ENCODE measurements around the gene KCNMA1.
A peak's percentile ranks its signal among the peaks of the same experiment; 100 is the strongest.

KCNMA1 gene

DNA sequence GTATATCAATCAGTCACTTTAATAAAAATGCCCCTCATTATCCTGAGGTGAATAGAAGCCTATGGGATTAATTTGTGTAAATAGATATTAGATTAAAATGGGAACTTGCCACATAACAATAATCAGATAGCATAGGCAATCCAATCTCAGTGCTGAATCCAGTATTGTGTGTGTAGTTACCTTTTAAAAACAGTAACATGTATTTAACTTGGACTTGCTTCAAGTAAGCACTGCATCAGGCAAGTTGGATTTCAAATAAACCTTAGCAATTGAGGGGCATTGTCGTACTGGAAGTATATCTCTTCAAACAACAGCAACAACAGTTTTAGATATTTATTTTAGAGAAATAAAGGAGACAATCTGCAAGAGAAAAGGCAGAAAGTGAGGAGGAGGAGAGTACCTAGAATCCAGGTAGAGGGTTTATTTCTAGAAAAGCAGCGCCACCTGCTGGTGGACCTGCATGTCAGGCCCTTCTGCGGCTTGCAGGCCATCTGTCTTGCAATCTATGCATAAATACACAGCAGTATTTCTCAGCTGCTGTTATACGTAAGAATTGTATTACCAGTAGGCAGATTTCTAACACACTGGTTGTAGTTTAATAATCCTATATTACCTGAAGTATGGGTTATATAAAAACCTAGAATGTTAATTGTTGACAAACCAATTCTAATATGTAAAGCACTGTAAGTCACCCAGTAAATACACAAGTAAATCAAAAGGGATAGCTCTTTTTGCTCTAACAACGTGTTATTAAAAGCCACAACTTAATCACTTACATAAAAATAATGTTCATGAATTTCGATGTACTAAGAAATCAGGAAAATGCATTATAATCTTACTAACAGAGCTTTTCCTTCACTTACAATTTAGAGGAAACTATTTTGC lies 652.8 kb downstream of the KCNMA1 start:
- DNase-seq (ENCODE audit: low read depth in 3 of 3) = peak; percentile 17 to 31 (median 21)

DNA sequence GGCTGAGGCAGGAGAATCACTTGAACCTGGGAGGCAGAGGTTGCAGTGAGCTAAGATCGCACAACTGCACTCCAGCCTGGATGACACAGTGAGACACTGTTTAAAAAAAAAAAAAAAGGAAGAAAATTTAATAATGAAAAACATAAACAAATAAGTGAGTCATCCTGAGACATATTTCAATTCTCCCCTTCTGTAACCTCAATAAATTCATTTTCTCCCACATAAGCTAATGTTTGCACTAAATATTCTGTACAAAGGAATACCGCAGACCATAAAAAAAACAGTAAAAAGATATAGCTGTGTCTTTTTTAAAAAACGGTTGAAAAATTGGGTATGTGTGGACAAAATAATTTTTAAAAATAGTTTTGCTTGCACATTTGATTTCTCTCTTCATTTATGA lies 654.0 kb downstream of the KCNMA1 start:
- DNase-seq (ENCODE audit: low read depth in 3 of 3) = no peak

DNA sequence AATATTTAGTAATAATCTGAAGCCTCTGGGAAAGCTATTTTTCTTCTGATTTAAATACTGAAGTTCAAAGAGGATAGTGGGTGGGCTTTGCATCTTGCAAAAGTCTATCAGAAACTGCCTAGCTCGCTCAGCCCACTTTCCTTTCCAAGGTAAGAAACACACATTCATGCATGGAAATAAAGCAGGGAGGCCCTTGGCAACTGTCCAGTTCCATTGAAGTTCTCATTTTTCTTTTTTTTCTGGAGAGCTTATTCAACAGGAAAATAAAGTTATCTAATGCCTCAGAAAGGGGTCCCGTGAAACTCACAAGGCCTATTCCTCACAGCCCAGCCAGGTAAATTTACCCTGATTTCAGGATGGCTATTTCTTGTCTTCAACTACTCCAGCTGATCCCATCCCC lies 654.9 kb downstream of the KCNMA1 start:
- DNase-seq (ENCODE audit: low read depth in 3 of 3) = no peak

DNA sequence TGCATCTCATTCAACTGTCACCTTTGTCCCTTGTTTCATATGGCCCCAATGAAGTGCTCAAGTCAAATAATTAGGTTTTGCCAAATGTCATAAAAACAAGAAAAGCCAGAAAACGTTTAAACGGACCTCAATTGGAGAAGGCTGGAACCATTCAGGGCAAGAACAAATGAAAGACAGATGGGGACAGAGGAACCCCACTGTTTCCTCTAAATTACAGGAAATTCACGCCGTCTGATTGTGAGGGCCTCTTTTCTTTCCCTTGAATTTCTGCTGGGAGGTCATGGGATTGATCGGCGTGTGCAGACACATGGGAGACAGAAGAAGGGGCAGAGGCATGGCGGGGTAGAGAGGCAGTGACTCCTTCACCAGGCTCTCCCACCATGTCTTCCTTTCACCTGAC lies 656.4 kb downstream of the KCNMA1 start:
- DNase-seq (ENCODE audit: low read depth in 3 of 3) = no peak

DNA sequence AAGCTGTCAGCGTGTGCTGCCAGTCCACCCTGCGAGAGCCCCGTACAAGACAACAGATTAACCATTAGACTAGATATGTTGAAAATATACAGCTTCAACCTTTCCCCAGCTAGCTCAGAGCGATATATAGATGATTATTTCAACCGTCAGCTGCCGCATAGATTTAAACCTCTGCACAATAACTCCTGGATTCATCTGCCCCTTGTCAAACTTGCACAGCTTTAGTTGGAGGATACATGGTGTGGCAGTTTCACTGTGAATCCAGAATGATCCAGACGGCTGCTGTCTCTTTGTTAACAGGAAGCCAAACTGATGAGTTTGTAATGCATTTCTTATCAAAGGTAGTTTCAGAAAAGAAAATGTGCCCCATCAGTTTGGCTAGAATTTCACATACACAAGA lies 659.7 kb downstream of the KCNMA1 start:
- DNase-seq (ENCODE audit: low read depth in 3 of 3) = no peak

DNA sequence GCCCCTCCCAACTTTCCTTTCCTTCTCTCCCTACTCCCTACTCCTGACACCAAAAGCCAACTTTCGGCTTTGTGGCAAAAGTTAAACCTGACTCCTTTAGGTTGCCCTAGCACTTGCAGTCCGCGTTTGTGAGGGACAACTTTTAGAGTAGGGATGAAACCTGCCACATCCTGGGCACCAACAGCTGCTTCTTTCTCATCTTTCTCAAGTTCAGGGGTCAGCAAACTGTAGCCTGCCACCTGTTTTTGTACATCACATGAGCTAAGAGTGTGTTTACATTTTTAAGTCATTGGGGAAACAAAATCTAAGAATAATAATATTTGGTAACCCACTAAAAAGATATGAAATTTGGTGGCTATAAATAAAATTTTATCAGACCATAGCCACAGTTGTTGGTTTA lies 660.6 kb downstream of the KCNMA1 start:
- no peak for DNase-seq (ENCODE audit: low read depth in 3 of 3)

DNA sequence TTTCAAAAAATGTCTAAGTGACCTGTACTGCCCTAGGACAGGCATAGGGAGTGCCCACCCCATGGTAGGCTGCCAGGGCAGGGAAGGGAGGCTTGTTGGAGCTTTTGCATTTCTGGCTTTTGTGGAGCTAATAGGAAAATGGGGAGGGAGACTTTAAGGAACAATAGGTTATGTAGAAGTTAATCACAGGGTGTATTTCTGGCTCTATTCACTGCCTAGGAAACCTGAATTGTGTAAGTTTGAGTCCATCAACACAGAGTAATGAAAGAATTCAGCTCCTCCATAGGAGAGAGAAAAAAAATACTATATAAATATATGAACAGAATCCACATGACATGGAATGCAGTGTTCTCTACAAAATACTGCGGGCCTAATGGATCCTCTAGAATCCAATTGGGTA lies 661.5 kb downstream of the KCNMA1 start:
- DNase-seq (ENCODE audit: low read depth in 3 of 3) = no peak

DNA sequence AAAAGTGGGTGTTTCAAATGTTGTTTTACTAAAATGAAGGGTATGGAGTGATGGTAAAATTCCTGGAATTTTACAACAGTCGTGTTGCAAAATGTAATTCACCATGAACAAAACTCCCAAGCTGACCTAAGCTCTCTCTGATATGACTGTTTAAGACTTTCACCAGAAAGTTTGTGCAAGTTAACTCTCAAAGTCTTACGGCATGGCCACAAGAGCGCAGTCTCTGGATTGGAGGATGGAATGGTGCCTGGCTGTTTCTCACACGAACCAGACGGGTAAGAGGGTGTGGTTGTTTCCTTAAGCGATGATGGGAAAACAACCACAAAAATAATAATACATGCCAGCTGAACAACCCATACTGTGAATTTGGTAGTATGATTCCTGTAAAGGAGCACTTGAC lies 662.5 kb downstream of the KCNMA1 start:
- no peak for DNase-seq (ENCODE audit: low read depth in 3 of 3)

DNA sequence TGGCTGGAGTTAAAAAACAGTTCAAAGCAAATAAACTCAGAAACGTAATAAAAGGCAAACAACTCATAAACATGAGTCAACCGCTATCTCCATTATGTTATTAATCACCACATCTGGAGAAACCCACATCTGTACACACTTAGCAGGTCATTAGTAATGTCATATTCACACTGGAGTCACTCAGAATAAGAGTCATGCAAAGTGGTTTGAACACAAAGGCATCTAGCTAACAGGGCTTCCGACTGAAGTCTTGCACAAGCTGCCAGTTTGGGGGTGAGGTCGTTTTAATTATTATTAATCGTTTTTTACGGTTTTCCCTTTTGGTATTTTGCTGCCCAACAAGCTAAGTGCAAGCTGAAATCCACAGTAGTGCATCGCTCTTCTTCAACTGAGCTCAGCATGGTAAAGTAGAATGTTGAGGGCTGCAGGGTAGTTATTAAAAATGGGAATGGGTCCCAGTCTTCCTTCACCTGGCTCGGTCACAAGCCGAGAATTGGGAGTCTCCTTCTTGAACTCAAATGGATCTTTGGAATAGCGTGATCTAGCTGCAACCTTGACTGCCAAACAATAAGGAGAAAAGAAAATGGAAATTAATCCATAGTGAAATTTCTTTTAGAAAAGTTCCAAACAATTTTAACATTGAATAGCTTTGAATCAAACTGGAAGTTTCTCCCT lies 663.5 kb downstream of the KCNMA1 start:
- no peak for DNase-seq (ENCODE audit: low read depth in 3 of 3)

DNA sequence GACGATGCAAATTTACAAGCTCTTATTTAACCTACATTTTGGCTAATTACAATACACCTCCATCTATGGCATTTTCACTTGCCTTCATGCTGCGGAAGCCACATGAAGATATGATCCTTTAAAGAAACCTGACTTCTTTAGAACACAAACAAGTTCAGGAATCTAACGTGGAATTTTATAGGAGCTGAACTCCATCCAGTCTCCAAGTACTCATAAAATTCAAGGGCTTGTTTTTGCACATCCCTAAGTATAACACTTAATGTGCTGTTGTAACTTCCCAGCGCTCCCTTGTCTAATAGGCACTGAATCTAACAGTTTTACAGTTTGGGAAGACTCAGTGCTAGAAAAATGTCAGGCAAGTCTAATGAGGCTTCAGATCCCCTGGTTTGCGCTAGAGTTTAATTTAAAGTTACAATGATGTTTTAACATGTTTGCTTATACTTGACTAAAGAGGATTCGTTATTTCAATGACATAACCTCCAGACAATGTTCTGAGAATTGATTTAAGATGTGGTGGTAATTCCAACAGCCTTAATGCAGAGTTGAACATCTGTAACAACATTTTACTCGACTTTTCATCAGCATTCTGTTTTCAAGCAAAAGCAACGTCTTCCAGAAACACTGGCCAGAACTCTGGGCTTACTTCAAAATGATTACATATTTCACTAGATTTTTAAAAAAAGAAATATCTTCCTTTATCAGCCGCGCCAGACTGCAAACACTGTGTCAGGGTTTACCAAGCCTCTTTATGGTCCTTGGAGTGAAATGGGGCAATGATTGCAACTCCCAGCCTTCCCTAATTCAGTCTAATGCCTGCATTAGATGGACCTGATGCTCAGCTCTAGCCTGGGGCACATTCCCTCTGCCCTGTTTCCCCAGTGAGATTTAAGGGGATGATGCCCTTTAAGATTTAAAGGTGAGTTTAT lies 664.3 kb downstream of the KCNMA1 start:
- DNase-seq (ENCODE audit: low read depth in 3 of 3) = no peak

DNA sequence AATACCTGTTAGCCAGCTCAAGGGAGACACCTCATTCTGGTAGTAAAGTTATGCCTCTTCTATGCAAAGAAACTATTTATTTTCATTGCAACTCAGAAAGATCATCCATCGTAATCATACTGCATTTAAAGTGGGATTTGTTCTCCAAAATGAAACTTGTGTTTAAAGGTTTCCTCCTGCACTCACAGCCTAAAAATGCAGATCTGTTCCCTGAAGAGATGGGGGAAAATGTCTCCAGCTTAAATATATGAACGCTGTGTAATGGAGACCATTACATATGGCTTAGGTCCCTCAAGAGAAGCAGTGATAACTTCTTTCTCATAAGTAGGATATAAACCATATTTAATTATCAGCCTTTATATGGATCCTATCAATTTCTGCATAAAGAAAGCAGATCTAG lies 665.1 kb downstream of the KCNMA1 start:
- DNase-seq (ENCODE audit: low read depth in 3 of 3) = no peak

DNA sequence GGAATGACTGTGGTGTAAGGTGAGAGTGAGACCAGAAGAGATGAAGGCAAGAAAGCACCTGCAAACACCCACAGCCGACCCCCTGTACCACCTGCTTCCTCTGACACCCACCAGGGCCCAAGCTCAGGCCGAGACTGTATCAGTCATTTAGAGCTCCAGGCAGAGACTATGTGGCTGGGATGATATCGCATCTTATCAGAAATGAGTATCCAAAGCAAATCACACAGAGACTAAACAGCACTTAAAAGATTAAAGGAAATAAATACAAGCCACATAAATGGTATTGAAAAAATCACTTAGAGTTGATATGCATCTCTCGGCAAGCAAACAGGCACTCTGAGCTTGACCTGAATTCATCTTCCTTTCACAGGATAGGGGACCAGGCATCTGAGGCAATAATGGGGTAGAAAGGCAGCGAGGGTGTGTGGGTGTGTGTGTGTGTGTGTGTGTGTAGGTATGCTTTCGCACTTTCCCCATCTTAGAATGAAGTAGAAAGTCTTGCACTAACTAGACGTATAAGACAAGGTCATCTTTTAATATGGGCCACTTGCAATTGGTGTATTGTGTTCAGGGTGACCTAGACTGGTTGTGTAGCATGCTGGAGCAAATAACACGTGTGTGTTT lies 665.9 kb downstream of the KCNMA1 start:
- DNase-seq (ENCODE audit: low read depth in 3 of 3) = no peak

DNA sequence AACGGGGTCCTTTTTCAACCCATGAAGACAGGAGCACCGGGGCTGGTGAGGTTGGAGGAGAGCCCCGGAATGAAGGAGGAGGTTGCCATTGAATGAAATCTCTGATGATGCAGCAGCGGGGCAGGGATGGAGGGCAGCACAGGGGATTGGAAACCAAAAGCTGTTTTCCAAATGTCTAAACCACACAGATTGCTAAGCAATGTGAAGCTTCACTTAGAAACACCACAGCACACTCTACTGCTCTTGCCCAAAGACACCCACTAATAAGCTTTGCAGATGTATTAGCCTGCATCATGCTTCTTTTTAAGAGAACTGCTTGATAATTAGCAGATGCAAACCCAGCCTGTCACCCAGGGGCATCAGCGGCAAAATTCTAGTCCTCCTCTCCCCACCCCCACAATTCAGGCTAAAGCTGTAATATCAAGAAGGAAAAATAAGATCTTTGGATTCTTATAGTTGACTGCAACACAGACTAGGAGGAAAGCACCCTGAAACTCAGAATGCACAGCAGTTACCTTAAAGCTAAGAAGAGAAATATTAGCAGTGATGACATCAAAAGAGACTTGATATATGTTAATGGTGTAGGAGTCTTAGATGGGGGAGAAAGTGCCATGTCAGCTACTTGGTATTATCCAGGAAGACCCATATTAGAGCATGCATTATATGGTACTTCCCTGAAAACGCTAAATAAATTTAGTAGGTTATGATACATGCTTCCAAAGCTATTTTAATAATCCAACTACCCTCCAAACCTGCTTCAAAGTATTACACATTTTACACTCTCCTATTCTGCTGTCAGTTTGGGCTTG lies 666.7 kb downstream of the KCNMA1 start:
- DNase-seq (ENCODE audit: low read depth in 3 of 3) = no peak

DNA sequence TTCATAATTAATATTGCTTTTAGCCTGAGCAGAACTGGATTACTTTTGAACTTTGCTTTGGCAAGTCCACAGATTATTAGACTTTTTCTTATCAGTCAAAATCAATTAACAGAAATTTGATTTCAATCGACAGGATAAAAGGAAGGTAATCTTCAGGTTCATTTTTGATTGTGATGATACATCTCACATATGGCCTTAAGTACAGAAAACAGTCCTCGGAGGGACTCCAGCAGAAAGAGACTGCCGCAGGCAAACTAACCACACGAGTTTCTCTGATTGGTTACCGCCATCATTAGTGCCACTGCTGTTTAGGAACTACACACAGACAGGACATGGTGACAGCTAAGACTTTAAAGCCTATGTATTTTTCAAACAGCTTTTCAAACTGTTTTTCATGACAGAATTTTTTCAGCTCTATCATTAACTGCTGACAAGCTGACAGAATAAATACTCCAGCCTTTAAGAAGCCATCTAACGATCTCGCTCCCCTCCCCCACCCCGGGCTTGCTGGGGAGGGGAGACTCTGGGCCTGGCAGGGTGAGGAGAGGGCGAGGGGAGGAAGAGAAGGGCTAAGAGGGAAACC lies 668.2 kb downstream of the KCNMA1 start:
- DNase-seq (ENCODE audit: low read depth in 3 of 3) = no peak

DNA sequence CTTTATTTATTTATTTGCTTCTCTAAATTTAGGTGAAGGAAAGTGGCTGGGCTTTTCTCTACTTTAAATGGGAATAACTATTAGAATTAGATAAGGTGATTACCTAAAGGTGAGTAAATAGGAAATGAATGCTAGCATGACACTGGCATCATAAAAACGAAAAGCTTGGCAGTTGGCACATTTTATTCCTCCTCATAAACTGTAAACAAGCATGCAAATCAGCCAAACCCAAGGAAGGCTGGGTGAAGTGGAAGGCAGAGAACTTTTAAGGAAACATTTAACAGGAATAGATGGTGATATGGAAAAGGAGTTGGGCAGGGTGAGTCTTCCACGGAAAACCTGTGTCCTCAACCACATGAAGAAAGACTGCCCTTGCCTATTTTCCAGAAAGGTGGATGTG lies 669.1 kb downstream of the KCNMA1 start:
- no peak for DNase-seq (ENCODE audit: low read depth in 3 of 3)

DNA sequence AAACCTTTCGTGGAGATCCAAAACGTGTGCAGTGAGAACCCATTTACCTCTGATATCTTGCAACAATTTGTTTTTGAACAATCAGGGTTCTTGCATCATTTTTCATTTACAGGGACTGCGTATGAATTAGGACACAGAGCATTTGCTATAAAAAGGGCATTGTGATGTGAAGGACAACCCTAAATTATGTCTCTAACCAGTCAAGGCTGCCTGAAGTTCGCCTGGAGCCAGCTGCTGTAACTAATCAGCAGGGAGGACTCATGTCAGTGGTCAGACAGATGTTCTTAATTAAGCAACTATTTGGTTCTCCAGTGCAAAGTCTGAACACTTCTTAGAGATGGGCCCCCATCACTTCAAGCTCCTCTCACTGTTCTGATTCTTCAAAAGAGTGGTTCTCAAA lies 674.8 kb downstream of the KCNMA1 start:
- DNase-seq (ENCODE audit: low read depth in 3 of 3) = no peak

DNA sequence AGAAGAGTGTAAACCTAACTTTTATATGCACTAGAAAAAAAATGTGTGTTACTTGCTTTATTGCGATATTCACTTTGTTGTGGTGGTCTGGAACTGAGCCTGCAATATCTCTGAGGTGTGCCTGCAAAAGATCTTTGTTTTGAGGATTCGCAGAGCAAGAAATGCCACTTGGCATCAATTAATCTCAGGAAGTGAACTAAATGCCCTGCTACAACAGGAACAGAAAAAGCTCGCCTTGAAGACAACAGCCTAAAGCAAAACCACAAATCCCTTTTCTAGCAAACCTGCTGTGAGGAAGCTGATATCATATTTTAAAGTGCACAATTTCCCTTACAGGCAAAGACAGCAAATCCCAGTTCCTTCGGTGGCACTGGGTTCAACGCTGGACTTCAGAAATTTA lies 675.8 kb downstream of the KCNMA1 start:
- no peak for DNase-seq (ENCODE audit: low read depth in 3 of 3)

DNA sequence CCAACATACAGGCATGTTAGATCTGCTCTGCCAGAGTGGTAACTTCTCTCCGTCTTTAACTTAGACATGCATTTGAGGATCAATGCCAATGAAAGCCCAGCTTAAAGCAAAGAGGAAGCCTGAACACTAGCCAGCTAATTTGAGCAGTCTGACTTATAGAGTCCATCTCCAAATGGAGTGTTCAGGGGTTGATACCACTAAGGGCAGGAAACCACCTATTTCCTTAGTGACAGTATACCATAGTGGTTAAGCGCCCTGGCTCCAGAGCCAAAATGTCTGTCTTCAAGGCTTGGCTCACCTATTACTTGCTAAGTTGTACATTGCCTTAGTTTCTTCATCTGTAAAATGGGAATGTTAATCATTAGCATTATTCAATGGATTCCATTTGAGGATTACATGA lies 678.5 kb downstream of the KCNMA1 start:
- no peak for DNase-seq (ENCODE audit: low read depth in 3 of 3)

DNA sequence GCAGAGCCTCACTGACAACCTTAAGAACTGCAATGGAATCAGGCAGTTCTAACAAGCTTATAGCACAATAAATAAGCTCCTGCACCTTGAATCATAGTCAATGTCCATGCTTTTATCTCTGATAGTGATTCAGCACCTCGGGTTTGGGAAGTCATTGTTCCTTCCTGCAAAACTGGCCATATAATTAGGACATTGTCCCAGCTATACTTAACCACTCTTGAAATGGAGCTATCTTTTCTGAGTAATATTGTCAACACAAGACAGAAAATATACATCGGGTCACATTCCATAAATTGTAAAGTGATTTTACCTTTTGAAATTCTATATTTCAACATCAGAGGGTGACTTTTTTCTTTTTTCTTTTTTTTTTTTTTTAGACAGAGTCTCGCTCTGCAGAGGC lies 682.8 kb downstream of the KCNMA1 start:
- no peak for DNase-seq (ENCODE audit: low read depth in 3 of 3)

DNA sequence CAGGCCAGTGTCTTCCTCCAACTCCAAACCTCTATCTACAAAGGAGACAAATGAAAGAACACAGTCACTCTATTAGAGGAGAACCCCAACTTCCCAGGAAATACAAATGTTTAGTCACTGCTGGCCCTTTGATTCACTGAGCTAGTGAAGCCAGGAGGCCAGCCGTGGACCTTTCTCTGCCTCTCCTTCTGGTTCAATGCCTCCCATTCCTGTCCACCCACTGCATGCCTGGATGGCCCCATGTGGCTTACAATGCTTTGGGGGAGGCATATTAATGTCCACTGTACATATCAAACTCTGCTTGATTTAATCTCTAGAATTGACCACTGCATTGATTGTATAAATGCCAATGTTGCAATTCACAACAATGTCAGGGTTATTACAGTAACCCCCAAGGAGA lies 687.3 kb downstream of the KCNMA1 start:
- DNase-seq (ENCODE audit: low read depth in 3 of 3) = no peak

DNA sequence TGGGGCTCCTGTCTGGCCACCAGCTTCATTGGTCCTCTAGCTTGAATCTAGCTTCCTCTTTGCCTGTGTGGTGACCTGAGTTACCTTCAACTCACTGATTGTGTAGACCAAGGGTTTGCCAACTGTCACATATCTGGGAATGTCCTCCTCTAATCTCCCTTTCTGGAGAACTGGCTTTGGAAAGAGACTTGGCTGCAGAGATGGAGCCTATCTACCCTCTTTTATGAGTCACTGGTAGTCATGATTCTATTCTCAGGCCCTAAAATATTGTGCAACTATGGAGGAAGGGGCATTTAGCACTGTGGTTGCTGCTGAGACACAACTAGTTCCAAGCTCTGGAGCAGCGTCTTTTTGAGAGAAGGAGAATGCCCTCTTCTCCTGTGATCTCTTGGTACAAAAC lies 691.3 kb downstream of the KCNMA1 start:
- DNase-seq (ENCODE audit: low read depth in 3 of 3) = no peak

Data from stimulated activated CD4-positive, alpha-beta T cell treated with anti-CD3 and anti-CD28 coated beads, TNF-alpha, amount 100 ng/mL, for 4 hours (primary cell).